Fibroblast of the aortic adventitia (primary cell): ENCODE data around the gene INAVA. TPM values are rescaled to one million over a fixed set of nuclear protein-coding genes. Genes with fewer than 3 reads are reported as not detected.
"Not testable (repeated sequence)": the region's sequence is repeated elsewhere in the genome, so short reads cannot be mapped to it uniquely, and the experiment has no call there.

Experiments used
- DNase-seq: peaks from one replicate; pipeline ENCODE4 v3.0.0-alpha.2; 2010; ENCODE audit warnings: low read depth
- H3K4me3 ChIP-seq: 2 replicates; pipeline ENCODE4 v1.5.1; 2011; ENCODE audit warnings: low read depth, mild to moderate bottlenecking, control low read depth, low read length, moderate library complexity
- CTCF ChIP-seq: IDR thresholded peaks from 2 replicates; pipeline ENCODE4 v1.5.1; 2011; ENCODE audit warnings: mild to moderate bottlenecking, low read length, control low read depth, inconsistent platforms; ENCODE audit not compliant: insufficient read depth
- total RNA-seq: library from RNA; depleted of rRNA; stranded (reverse); fragments of >200 nt; gene quantifications from 2 replicates; pipeline ENCODE4 v1.2.3, GENCODE V29; 2012; ENCODE audit warnings: low replicate concordance

The INAVA gene
- total RNA-seq, 1 donor: not detected

- TF ChIP-seq CTCF: no peak
- no peak overlapping the region for H3K4me3 ChIP-seq
- no peak for DNase-seq
These were observed 26.9 kb downstream of the INAVA start for GRCh38 chr1:200921571-200922110.

- DNase-seq: no peak
- no peak for TF ChIP-seq CTCF
- no peak overlapping the region for H3K4me3 ChIP-seq
These were observed 27.7 kb downstream of the INAVA start for GRCh38 chr1:200922406-200922805.

GRCh38 chr1:200923601-200924000, 28.9 kb downstream of the INAVA start:
- no peak for TF ChIP-seq CTCF
- DNase-seq: no peak
- no peak overlapping the region for H3K4me3 ChIP-seq

- H3K4me3 ChIP-seq: no peak overlapping the region
- no peak for TF ChIP-seq CTCF
- peak; percentile 25 for DNase-seq
These were observed 31.1 kb downstream of the INAVA start for GRCh38 chr1:200925831-200926230.

- TF ChIP-seq CTCF: no peak
- no peak for DNase-seq
- H3K4me3 ChIP-seq: no peak overlapping the region
These were observed 35.0 kb downstream of the INAVA start for GRCh38 chr1:200929530-200930278.

GRCh38 chr1:200930285-200930684, 35.6 kb downstream of the INAVA start:
- H3K4me3 ChIP-seq, DNase-seq: not testable (repeated sequence)

- H3K4me3 ChIP-seq: no peak overlapping the region
- no peak for TF ChIP-seq CTCF
- DNase-seq: no peak
These were observed 37.1 kb downstream of the INAVA start for GRCh38 chr1:200931776-200932175.
